NCI-H82 treated with DMSO at 0.1 percent for 48 hours (cell line): ENCODE data around the gene MFSD11.
"Not testable (repeated sequence)": the region's sequence is repeated elsewhere in the genome, so short reads cannot be mapped to it uniquely, and the experiment has no call there.

Experiments
- DNase-seq: peaks from one replicate; lab custom pipeline; 2025; ENCODE audit not compliant: unreplicated experiment; lab: John Stamatoyannopoulos, UW

Gene MFSD11

DNA sequence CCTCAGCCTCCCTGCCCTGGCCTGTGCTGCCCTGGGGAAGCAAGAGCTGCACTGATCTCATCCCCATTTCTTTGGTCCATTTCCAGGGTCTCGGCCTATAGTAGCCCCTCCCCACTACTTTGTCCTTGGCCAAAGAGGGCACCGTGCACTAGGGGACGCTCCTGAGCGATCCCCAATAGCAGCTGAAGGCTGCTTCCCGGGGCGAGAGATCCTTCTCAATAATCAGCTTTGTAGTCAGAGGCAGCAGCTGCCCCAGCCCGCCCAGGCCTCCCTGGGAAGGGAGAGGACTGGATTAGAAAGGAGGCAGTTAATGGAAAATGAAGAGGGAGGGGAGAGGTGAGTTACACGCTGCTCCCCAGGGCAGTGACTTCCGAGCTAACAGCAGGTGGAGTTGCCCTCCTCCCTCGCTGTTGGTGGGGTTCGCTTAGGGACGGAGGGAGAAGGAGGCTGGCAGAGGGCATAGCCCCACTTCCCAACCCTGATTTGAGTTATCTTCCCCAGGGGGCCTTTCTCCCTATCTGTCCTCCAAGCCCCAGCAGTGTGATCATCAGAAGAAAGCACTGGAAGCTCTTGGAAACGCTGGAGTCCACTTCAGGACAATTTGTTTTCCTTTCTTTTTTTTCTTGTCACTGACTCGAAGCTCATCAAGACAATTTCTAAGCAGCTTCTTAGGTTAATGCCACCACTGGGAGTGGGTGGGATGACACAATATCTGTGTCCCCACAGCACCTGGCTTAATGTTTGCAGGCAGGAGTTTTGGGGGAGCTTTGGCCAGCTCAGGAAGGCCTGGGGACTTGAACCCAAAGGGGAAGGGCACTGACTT lies 29.7 kb upstream of the MFSD11 start:
- DNase-seq = peak; percentile 97

DNA sequence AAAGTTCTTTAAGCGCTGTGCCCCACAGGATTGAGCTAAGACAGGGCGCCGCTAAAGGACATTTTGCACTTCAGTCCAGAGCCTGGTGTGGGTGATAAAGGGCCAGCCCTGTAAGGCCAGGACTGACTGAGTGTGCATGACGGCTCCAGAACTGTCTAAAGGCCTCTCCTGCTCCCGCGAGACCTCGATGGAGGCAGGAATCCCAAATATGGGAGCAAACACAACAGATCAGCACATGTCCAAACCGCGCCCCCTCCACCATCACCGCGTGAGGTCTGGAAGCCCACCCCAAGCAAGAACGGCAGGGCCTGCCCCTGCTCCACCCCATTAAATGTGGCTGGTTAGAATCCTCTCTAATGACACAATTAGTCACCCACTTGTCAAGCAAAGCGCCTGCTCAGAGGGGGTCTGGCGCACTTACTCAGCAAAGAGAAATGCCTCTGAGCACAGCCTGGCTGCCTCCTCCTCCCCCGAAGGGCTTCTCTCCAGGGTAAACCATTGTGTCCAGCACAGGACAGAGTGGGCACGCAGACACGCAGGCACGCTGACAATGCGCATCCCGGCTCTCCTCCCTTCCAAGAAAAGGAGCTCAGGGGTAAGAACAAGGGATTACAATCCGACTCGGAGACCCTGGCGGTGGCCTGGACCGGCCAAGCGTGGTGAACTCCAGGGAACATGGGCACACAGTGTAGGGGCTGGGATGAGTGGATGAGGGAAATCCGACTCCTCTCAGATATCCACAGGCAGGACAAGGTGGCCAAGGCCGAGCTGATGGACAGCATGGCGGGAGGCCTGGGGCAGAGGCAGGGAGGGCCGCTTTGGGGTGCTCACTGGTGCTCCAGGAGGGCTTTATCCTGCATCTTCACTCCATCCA lies 28.6 kb upstream of the MFSD11 start:
- DNase-seq = peak; percentile 83

DNA sequence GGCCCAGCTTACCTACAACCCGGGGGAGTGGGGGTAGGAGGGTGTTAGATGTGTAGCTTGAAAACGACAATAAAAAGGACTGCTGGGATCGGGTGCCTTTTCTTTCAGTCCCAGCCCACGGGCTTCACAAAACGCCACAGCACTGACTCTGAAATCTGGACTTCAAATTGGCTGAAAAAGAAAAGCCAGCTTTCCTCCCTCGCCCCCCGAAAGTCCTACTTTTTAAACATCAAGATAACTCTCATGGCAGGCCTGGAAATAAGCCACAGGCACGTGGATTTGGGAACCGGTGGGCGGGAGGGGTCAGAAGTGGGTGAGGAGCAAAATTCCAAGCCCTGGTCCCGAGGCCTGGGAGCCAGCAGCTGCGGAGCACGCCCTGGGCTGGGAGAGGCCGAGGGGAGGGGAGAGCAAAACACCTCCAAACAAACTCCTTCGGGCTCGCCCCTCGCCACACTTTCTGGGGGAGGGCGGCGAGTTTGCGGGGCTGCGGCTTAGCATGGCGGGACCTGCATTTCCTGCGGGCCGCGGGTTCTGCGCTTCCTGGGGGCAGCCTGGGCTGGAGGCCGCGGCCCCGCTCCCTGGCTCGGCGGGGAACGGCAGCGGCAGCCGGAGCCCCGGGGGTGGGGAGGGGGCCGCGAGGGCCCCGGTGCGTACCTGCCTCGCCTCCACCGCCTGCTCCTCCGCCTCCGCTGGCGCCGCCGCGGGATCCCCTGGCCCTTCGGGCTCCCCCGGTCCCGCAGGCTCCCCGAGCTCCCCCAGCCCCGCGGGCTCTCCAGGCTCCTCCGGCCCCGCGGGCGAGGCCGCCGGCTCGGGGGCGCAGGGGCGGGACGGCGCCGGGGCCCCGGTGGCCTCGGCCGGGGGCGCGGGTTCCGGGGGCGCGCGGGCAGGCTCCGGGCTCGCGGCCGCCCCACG lies 27.7 kb upstream of the MFSD11 start:
- not testable (repeated sequence) for DNase-seq

DNA sequence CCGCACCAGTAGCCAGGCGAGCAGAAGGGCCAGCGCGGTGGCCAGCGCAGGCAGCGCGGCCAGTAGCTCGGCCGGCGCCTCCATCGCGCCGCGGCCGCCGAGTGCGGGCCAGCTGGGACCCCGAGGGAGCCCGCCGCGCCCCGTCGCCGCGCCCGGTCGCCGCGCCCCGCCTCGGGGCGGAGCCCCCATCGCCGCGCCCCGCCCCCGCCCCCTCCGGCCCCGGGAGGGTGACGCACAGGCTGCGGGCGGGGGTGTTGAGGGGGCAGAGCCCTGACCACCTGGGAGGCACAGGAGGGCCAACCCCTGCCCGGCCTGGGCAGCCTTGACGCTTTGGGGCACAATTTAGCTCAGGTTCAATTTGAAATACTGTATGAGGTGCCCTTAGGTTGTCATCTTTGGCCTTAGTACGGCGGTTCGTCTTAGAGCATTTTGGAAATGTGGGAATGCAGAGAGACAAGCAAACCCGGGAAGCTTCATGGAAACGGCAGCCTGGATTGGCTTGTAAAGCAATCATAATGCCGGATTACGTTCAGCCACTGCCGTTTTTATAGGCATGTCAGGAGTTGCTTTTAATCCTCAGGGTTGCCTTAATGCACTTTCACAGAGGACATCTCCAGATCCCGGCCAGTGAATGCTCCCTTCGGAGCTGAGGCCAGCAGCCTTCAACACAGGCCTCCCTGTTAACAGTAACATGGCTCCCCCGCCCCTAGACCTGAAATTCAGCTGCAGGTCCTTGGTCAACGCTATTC lies 26.9 kb upstream of the MFSD11 start, which contains the start of gene MXRA7:
Gene MXRA7, minus strand, starts transcription at position 103 of the 749 bp plus-strand sequence. Its CDS starts 19 bp downstream, at position 84.
- peak; percentile 84 for DNase-seq

DNA sequence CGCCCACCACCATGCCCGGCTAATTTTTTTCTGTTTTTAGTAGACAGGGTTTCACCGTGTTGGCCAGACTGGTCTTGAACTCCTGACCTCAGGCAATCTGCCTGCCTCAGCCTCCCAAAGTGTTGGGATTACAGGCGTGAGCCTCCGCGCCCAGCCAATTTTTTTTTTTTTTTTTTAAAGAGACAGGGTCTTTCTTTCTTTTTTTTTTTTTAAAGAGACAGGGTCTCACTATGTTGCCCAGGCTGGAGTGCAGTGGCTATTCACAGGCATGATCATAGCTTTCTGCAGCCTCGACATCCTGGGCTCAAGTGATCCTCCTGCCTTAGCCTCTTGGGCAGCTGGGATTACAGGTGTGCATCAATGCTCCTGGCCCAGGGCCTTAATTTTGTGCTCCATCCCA lies 25.6 kb upstream of the MFSD11 start:
- DNase-seq = not testable (repeated sequence)

DNA sequence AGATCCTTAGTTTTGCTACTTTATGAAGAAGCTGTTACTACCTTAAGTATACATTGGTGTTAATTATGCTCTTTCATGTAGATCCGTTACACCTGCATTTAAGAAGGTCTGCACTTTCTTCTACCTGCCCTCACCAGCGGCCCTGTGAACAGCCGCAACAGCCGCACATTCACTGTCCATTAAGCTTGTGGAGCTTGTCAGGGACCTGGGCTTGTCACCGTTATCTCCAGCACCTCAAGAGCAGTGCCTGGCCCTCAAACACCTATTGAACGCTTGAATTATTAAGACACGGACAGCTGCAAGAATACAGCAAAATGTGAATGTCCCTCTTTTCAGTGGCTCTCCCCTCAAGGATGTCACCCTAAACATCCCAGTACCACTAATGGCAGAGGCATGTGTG lies 24.2 kb upstream of the MFSD11 start:
- DNase-seq = no peak

DNA sequence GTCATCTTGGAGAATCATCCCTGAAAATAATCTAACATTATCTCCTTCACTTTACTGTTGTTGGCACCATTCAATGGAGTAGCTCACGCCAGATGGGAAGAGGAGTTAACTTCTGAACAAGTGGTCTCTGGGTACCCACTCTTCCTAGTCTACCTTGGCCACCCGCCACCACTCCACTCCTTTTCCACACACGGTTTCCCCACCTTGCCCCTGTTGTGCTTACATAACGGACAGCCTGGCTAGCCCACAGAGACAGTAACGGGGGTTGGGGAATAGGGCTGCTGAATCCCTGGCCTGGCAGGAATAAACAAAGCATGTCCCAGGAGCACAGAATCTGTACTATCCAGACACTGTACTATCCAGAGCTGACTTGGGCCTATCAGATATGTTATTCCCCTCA lies 23.6 kb upstream of the MFSD11 start:
- no peak for DNase-seq

DNA sequence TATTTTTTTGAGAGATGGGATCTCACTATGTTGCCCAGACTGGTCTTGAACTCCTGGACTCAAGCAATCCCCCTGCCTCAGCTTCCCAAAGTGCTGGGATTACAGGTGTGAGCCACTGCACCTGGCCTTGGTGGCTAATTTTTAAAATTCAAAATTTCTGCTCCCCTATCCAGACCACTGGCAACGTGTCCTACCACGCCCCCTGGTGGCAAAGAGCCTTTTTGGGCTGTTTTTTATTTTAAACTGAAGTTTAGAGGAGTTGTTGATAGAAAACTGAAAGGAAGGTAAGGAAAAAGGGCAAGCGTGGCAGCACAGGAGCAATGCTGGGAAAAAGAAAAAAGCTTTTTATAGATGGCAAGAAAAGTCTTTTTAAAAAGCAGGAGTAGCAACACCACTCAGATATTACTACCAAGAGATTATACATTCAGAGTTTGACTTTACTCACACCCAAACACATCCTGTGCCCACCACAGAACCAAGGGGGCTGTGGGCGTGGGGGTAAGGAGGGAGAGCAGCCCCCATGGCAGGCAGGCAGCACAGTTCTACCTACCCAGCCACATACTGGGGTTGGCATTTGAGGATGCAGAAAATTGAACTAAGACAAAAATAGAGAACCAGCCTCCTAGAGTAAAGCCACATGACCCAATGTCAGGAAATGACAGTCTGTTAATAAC lies 23.0 kb upstream of the MFSD11 start:
- no peak for DNase-seq

DNA sequence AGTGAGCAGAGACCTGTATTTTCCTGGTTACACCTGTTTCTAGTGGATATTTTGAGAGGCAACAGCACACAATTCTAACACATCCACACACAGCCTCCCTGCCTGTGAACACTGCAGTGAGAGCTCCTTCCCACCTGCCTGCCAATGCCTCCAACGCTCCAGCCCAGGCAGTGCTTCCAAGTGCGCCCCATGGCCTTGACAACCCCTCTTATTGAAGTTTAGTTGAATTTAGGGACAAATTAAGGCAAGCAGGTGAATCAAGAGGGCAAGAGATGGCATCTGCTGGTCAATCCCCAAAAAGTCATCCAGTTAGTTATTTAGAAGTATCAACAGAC lies 22.5 kb upstream of the MFSD11 start:
- DNase-seq = no peak

DNA sequence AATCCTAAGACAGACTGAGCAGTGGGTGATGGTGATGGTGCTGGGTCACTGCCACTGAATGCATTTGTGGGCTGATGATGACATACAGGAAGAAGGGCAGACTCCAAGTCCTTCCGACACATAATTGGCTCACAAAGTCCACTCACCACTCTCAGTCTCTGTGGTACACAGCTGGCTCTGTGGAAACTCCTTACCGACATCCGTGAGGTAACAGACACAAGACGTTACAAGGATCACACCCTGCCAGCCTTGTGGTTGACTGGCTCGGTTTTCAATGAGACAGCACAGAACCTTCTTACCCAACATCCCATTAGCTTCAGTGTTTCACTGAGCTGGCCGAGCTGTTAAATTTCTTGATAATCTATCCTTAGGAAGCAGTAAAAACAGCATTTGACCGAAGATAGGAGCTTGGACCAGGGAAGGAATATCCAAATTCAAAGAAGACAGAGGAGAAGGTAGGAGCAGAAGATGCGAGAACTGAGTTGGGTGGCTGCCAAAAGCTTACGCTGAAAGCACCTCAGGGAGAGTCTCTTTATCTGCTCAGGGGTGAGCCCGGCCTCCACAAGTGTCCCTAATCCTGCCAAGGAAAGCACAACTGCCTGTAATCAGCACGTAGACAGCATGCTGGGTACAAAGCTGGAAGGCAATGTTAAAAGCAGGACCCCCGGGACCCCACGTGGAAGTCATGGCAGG lies 21.6 kb upstream of the MFSD11 start:
- peak; percentile 60 for DNase-seq

DNA sequence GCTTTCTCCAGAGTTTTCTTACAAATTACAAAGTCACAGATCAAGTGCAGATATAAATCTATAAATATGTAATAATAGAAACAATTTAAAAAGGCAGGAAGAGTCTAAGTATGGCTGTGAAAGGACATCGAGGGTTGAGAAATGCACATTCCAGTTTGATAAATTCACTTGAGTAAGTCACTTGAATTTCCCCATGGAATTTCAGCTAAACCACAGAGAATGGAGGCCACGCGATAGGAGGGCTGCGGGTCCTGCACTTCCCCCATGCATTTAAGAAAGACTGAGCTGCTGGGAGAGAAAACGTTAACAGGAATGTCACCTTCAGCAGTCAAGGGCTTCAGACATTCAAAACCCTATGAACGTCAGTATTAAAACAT lies 21.1 kb upstream of the MFSD11 start:
- no peak for DNase-seq

DNA sequence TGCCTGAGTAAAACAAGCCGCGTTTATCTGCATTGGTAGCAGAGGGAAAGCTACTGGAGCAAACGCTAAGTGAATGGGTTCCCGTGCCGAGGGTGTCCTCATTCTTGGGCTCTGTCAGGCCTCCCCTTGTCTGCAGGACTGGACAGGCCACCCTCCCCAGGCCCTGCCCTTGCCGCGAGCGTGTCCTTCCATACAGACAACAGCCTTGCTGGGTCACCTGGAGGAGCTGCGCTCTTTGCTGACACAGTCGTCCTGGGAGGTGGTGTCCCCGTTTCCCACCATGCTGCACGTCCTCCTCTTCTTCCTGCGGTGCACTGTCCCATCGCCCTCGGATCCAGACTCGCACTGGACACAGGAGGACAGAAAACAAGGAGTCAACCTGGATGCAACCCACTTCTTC lies 19.4 kb upstream of the MFSD11 start:
- no peak for DNase-seq

DNA sequence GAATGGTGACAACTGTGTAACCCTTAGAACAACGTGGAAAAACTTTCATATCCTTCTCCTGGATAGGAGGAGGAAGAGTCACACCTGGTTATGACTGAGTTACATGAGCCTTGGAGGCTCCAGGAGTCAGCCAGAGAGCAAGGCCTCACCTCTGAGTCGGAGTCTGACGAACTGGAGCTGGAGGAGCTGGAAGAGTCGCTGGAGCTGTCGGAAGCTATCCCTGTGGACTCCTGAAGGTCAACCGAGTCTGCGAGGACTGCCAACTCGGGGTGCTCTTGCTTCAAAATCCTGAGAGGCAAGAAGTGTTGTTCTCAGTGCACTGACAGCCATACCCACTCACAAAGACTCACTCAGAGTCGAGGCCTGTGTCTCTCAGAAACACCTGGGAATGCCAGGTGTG lies 17.7 kb upstream of the MFSD11 start:
- no peak for DNase-seq

DNA sequence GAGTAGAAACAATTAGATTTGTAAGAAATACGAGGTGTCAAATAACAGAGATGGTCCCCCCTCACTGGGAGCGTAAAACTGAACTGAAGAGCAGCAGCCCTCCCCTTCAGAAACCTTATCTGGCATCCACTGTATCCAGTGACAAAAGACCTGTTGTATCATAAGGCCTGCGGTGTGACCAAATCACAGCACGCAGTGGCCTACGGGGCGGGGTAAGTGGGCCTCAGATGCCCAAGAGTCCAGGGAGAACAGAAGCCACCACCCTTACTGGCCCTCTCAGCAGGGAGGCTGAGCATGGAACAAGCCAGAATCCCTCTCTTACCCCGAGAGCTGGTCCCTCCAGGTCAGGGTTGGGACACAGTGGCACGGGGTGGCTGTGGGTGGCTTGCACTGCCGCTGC lies 17.0 kb upstream of the MFSD11 start:
- no peak for DNase-seq

DNA sequence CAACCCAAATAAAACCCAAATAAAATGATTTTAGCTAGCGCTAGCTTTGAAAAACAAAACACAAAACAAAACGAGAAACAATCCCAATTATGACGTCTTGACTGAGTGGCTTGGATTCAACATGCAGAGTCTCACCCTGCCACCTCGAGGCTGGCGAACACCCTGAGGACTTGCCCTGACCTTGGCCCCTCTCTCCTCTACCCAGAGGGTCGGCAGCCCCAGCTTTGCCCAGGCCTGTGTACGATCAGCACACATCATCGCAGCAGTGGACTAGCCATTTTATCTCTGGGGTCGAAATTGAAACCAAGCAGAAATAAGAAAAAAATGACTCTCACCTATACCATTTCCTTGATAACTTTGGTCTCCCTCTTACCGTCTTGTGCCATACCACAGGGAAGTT lies 16.5 kb upstream of the MFSD11 start:
- no peak for DNase-seq

DNA sequence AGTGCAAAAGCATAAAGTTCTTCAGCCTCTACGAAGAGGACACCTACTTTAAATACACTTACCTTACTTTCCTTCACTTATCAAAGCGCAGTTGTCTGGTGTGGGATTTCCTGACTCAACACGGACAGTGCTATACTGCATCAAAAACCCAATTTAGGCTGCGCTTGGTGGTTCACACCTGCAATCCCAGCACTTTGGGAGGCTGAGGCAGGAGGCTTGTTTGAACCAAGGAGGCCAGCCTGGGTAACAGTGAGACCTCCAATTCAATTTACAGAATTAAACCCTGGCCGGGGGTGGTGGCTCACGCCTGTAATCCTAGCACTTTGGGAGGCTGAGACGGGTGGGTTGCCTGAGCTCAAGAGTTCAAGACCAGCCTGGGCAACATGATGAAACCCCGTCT lies 15.6 kb upstream of the MFSD11 start:
- DNase-seq = no peak

DNA sequence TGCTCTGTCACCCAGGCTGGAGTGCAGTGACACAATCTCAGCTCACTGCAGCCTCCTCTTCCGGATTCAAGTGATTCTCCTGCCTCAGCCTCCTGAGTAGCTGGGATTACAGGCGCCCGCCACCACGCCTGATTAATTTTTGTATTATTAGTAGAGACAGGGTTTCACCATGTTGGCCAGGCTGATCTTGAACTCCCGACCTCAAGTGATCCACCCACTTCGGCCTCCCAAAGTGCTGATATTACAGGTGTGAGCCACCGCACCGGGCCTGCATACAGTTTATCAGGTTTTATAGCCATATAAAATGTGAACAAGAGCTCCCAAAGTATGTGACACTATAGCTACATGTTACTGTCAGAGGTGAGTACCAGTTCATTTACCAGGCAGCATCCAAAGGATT lies 14.9 kb upstream of the MFSD11 start:
- DNase-seq = not testable (repeated sequence)

DNA sequence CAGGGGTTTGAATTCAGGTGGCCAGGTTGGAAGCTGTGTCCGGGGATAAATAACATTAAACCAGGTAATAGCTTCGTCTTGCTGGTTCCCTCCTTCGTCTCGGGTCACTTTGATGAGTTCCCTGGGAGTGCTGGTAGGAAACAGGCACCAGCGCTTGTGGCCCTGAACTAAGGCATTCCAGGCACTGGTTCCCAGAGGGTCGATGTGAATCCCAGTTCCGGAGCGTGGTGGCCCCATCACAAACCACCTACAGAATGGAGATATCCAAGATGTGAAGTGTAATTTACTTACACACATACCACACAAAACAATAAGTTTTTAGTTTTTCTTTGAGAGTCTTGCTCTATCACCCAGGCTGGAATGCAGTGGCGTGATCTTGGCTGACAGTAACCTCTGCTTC lies 14.1 kb upstream of the MFSD11 start:
- no peak for DNase-seq

DNA sequence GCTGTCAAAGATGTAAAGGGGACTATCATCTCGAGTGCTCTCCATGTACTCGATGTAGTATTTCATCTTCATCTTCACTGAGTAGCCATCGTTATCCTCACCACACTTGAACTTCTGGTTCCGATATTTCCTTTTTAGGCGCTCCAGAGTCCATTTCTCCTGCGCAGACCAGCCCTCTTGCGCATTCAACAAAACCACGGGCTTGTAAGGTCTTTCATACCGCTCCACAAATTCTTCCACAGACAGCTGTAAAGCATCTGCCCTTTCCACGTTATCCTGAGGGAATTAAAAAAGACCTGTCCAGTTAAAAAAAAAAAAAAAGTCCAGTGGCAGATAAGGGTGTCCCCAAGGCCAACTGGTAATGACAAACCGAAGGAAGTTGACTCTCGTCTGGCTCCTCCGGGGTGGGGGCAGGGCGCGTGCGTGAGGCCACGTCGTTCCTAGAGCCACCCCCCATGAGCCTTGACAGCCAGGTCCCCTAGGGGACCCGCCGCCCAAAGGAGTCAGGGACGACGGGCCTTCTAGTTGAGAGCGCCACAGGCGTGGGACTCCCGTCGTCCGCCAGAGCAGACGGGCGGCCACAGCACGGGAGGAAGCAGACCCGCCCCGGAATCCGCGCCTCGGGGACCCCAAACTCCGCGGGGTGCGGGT lies 12.2 kb upstream of the MFSD11 start:
- no peak for DNase-seq
